ENCODE results near the gene DPEP2NB. TPM values are rescaled to one million over a fixed set of nuclear protein-coding genes. Genes with fewer than 3 reads are reported as not detected.

The DPEP2NB gene
- total RNA-seq, 1 donor from 2014 or later = not detected

DNA sequence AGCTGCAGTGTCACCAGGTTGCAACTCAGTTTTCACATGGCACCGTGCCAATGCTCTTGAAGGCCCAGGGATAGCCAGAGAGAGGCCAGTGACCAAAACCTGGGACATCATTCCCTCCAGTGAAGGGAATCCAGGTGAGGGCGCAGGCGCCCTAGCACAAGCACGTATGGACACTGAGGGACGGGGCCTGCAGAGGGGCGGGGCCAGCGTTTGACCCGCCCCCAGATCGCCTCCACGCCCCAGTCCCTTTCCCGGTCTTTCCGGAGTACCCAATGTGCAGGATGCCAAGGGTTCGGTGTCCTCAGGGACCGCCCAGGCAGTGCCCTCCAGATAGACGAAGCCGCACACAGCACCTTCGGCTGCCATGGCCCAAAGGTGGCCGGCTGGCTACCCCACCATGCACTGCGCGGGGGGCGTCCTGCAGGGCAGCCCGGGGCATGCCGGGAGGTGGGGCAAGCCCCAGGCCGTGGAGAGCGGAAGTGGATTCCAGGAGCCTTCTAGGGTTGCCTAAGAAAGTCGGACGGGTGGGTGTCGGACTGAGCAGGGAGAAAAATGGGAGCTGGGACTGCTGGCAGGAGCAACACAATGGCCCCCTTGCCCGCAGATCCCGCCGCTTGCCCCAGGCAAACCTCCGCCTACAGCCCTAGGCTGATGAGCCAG, 51.9 kb downstream of the DPEP2NB start:
- no peaks in the 10 kb centered on the region for H3K9me3 Mint-ChIP-seq
- TF ChIP-seq, protein P1, sequence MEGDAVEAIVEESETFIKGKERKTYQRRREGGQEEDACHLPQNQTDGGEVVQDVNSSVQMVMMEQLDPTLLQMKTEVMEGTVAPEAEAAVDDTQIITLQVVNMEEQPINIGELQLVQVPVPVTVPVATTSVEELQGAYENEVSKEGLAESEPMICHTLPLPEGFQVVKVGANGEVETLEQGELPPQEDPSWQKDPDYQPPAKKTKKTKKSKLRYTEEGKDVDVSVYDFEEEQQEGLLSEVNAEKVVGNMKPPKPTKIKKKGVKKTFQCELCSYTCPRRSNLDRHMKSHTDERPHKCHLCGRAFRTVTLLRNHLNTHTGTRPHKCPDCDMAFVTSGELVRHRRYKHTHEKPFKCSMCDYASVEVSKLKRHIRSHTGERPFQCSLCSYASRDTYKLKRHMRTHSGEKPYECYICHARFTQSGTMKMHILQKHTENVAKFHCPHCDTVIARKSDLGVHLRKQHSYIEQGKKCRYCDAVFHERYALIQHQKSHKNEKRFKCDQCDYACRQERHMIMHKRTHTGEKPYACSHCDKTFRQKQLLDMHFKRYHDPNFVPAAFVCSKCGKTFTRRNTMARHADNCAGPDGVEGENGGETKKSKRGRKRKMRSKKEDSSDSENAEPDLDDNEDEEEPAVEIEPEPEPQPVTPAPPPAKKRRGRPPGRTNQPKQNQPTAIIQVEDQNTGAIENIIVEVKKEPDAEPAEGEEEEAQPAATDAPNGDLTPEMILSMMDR (IDR thresholded peaks at IDR 0.05) = no peak
- intact Hi-C loops (cut with micrococcal nuclease) = no loop called here
- no peak for DNase-seq
- H3K4me3 Mint-ChIP-seq = no peak overlapping the region
- ChIA-PET CTCF (interaction anchor here (1.0 kb wide), 1 partner anchor 78 kb away, joined by 4 read pairs; no protein-coding TSS in a partner anchor), POLR2A (no interaction called here)
- H3K27me3 Mint-ChIP-seq = no peaks in the 10 kb centered on the region
- ATAC-seq (ENCODE audit: low read depth) = no peak
- H3K36me3 Mint-ChIP-seq (ENCODE audit: low read depth) = peaks cover 22% of the 10 kb centered on the region
- no peak overlapping the region for H3K27ac Mint-ChIP-seq
- peaks cover 21% of the 10 kb centered on the region for H3K4me1 Mint-ChIP-seq

Other genes with a start within 250 kb of the DPEP2NB start
- 25.2 and 30.6 TPM in 2 replicates for gene RANBP10, start 209.4 kb downstream of the DPEP2NB start, total RNA-seq
- gene TSNAXIP1, start 209.0 kb downstream of the DPEP2NB start, total RNA-seq = 1.2 and 1.9 TPM in 2 replicates
- gene THAP11, start 173.6 kb downstream of the DPEP2NB start, total RNA-seq = 24.2 and 24.9 TPM in 2 replicates
- 99.0 and 99.7 TPM in 2 replicates for gene NUTF2, start 169.0 kb downstream of the DPEP2NB start, total RNA-seq
- 50.7 and 54.2 TPM in 2 replicates for gene CENPT, start 168.2 kb downstream of the DPEP2NB start, total RNA-seq
- 71.5 TPM in 2 replicates for gene EDC4, start 142.9 kb downstream of the DPEP2NB start, total RNA-seq
- 0.69 and 1.4 TPM in 2 replicates for gene NRN1L, start 131.0 kb downstream of the DPEP2NB start, total RNA-seq
- 19.2 and 22.0 TPM in 2 replicates for gene PSKH1, start 122.7 kb downstream of the DPEP2NB start, total RNA-seq
- 4.1 and 6.2 TPM in 2 replicates for gene CTRL, start 84.0 kb downstream of the DPEP2NB start, total RNA-seq
- gene PSMB10, start 79.1 kb downstream of the DPEP2NB start, total RNA-seq = 202 and 232 TPM in 2 replicates
- gene LCAT, start 71.8 kb downstream of the DPEP2NB start, total RNA-seq = 15.8 and 17.0 TPM in 2 replicates
- 24.6 and 37.9 TPM in 2 replicates for gene SLC12A4, start 47.3 kb downstream of the DPEP2NB start, total RNA-seq
- 0.29 and 0.38 TPM in 2 replicates for gene DPEP3, start 35.4 kb downstream of the DPEP2NB start, total RNA-seq
- gene DPEP2, start 16.4 kb downstream of the DPEP2NB start, total RNA-seq = 10.5 and 13.8 TPM in 2 replicates
- 19.2 and 19.7 TPM in 2 replicates for gene DDX28, start 7.3 kb upstream of the DPEP2NB start, total RNA-seq
- 54.2 and 62.0 TPM in 2 replicates for gene DUS2, start 7.4 kb upstream of the DPEP2NB start, total RNA-seq
- 64.8 and 72.0 TPM in 2 replicates for gene NFATC3, start 69.5 kb upstream of the DPEP2NB start, total RNA-seq
- 0.10 and 0.40 TPM in 2 replicates for gene ESRP2, start 220.2 kb upstream of the DPEP2NB start, total RNA-seq
- gene PLA2G15, start 229.5 kb upstream of the DPEP2NB start, total RNA-seq = 5.7 and 8.6 TPM in 2 replicates
- 52.5 and 54.1 TPM in 2 replicates for gene SLC7A6, start 248.6 kb upstream of the DPEP2NB start, total RNA-seq

Measured in activated B cell treated with CpG ODN at 0.5 μM for 24 hours (primary cell).